K562 (cell line): ENCODE measurements around the gene PTH1R. TPM values are rescaled to one million over a fixed set of nuclear protein-coding genes. Genes with fewer than 3 reads are reported as not detected.
A peak's percentile ranks its signal among the peaks of the same experiment; 100 is the strongest.

Experiments used
- ATAC-seq: fragments of 200-7000 bp; cut with Tn5 transposase; 3 replicates; pipeline ENCODE4 v1.9.1; 2020; ENCODE audit warnings: moderate library complexity
- BruUV-seq: library from RNA; stranded (reverse); fragments of 400-500 nt; replicated peaks from 2 replicates; lab custom pipeline; 2021; lab: Mats Ljungman, UMichigan
- CTCF ChIA-PET: fragments of 300-600 bp; formaldehyde crosslinking; extraction: SDS; loops from one replicate; lab custom pipeline; 2021; ENCODE audit warnings: low intra/inter-chr PET ratio; lab: Yijun Ruan, JAX
- POLR2A ChIA-PET: fragments of 300-600, 350-650 bp; sonication (Branson Sonifier 250); formaldehyde crosslinking; extraction: SDS; loops from one replicate; lab custom pipeline; 2021; ENCODE audit warnings: antibody characterized with exemption, inconsistent platforms; lab: Yijun Ruan, JAX
- DNase-seq, 4 experiments: peaks; one replicate each; pipeline versions ENCODE4 v3.0.0 to v3.0.0-alpha.2; 2011 to 2018; ENCODE audit warnings: low spot score in 3 of 4, mixed read lengths in 3 of 4; ENCODE audit errors: extremely low read depth in 1 of 4
- FAIRE-seq: peaks from 2 replicates; lab custom pipeline; 2011; peaks lifted over from hg19 to GRCh38; lab: Jason Lieb, UNC
- H2AFZ ChIP-seq: 2 replicates; pipeline ENCODE4 v1.6.0; 2011; ENCODE audit warnings: low read depth, low read length, control low read depth, inconsistent platforms
- H3K27ac ChIP-seq: fragments of 200-600 bp; 3 replicates; pipeline ENCODE4 v1.8.0; 2011; ENCODE audit warnings: low read depth, mild to moderate bottlenecking, control low read depth, inconsistent platforms, low read length, moderate library complexity, mixed read lengths; ENCODE audit errors: extremely low read depth
- H3K27me3 ChIP-seq, 2 experiments: fragments of 300-600 bp in 1 of 2; 2 replicates in 1 of 2; 3 replicates in 1 of 2; pipeline versions ENCODE4 v1.6.0 to v1.8.0; 2011; ENCODE audit warnings: inconsistent platforms in 2 of 2, low read length in 2 of 2, mild to moderate bottlenecking in 1 of 2, mixed read lengths in 1 of 2, moderate library complexity in 1 of 2; ENCODE audit not compliant: control insufficient read depth in 2 of 2, insufficient read depth in 2 of 2
- H3K36me3 ChIP-seq: fragments of 300-600 bp; 3 replicates; pipeline ENCODE4 v1.8.0; 2011; ENCODE audit warnings: mild to moderate bottlenecking, low read length, inconsistent platforms; ENCODE audit not compliant: control insufficient read depth, insufficient read depth
- H3K4me1 ChIP-seq, 2 experiments: fragments of 200-600 bp in 1 of 2; replicated peaks in 1 of 2; 2 replicates in 1 of 2; 3 replicates in 1 of 2; pipeline versions ENCODE4 v1.5.1 to v1.8.0; 2011; ENCODE audit warnings: inconsistent platforms in 2 of 2, low read length in 2 of 2, mild to moderate bottlenecking in 1 of 2, mixed read lengths in 1 of 2, moderate library complexity in 1 of 2; ENCODE audit not compliant: control insufficient read depth in 2 of 2, insufficient read depth in 2 of 2
- H3K4me2 ChIP-seq: 2 replicates; pipeline ENCODE4 v1.6.1; 2011; ENCODE audit warnings: low read length, control low read depth, inconsistent platforms, mixed read lengths; ENCODE audit not compliant: insufficient read depth
- H3K4me3 ChIP-seq: fragments of 200-600 bp; sonication (generic), shearing (Covaris generic); 2 replicates; pipeline ENCODE4 v1.5.1; 2016; ENCODE audit warnings: control low read depth, inconsistent platforms
- H3K79me2 ChIP-seq: fragments of 200-600 bp; 3 replicates; pipeline ENCODE4 v1.8.0; 2011; ENCODE audit warnings: low read length, inconsistent platforms; ENCODE audit not compliant: control insufficient read depth, insufficient read depth
- H3K9ac ChIP-seq, 2 experiments: 2 replicates each; pipeline versions ENCODE4 v1.6.0 to v1.6.1; 2011; ENCODE audit warnings: low read depth in 2 of 2, low read length in 2 of 2, control low read depth in 1 of 2, inconsistent platforms in 1 of 2, mild to moderate bottlenecking in 1 of 2, mixed read lengths in 1 of 2; ENCODE audit not compliant: insufficient read depth in 1 of 2
- H3K9me1 ChIP-seq: one replicate; pipeline ENCODE4 v1.6.0; 2011; ENCODE audit warnings: inconsistent platforms, mild to moderate bottlenecking, low read length, moderate library complexity; ENCODE audit not compliant: control insufficient read depth, insufficient read depth
- H3K9me3 ChIP-seq: replicated peaks from 2 replicates; pipeline ENCODE4 v1.5.1; 2011; ENCODE audit warnings: low read depth, low read length, inconsistent platforms; ENCODE audit not compliant: control insufficient read depth, insufficient read depth
- H4K20me1 ChIP-seq: replicated peaks from 2 replicates; pipeline ENCODE4 v1.6.1; 2011; ENCODE audit warnings: low read length, inconsistent platforms, mixed read lengths; ENCODE audit not compliant: control insufficient read depth, insufficient read depth
- CBFA2T3 ChIP-seq: fragments of 450-650 bp; IDR thresholded peaks from 2 replicates; pipeline ENCODE4 v1.6.1; 2017
- HIVEP1 ChIP-seq: fragments of 250-450 bp; sonication (Bioruptor Pico); IDR thresholded peaks from 2 replicates; pipeline ENCODE4 v1.4.0; 2020; ENCODE audit warnings: mild to moderate bottlenecking
- LARP7 ChIP-seq: fragments of 450-650 bp; IDR thresholded peaks from 2 replicates; pipeline ENCODE4 v1.6.1; 2016
- MCM3 ChIP-seq: fragments of 450-650 bp; IDR thresholded peaks from 2 replicates; pipeline ENCODE4 v1.6.1; 2016
- MYNN ChIP-seq, 2 experiments: sonication (generic); formaldehyde crosslinking in 1 of 2; IDR thresholded peaks; 2 replicates each; pipeline versions ENCODE4 v1.5.0 to v1.6.1; 2016 to 2020; ENCODE audit warnings: antibody characterized with exemption in 1 of 2, missing genetic modification reagents in 1 of 2
- RBM15 ChIP-seq: fragments of 200-400 bp; formaldehyde crosslinking; IDR thresholded peaks from 2 replicates; pipeline ENCODE4 v1.6.1; 2018; ENCODE audit warnings: mild to moderate bottlenecking, low read length, moderate library complexity; ENCODE audit not compliant: insufficient read depth
- RFX5 ChIP-seq: IDR thresholded peaks from 2 replicates; pipeline ENCODE4 v1.6.1; 2011; ENCODE audit warnings: low read depth, mild to moderate bottlenecking, improper control_type of control experiment, low read length
- SFPQ ChIP-seq: fragments of 200-400 bp; formaldehyde crosslinking; IDR thresholded peaks from 2 replicates; pipeline ENCODE4 v1.6.1; 2017; ENCODE audit warnings: mild to moderate bottlenecking, low read depth, low read length, moderate library complexity
- SMARCE1 ChIP-seq: fragments of 450-650 bp; IDR thresholded peaks from 2 replicates; pipeline ENCODE4 v1.7.1; 2016; ENCODE audit warnings: mild to moderate bottlenecking
- ZC3H11A ChIP-seq: IDR thresholded peaks from 2 replicates; pipeline ENCODE4 v1.6.1; 2012; ENCODE audit warnings: low read depth, low read length, improper control_type of control experiment
- WGBS: fragments of 100-300 bp; shearing (Covaris generic); methylation state at CpG from one replicate; pipeline ENCODE4 v1.1.6; 2016; ENCODE audit warnings: low coverage, mixed read lengths; ENCODE audit not compliant: insufficient coverage; ENCODE audit errors: missing lambda C conversion rate; 5-methylcytosine and 5-hydroxymethylcytosine counted together
- in situ Hi-C: fragments of 300-500 bp; cut with MboI; formaldehyde crosslinking; loops from 4 replicates; pipeline ENCODE4 v1.15.0; 2018; ENCODE audit warnings: inconsistent platforms, mixed read lengths
- intact Hi-C: fragments of 100-400 bp; cut with micrococcal nuclease; formaldehyde crosslinking; loops from 2 replicates; pipeline ENCODE4 v1.14.2; 2022
- polyA plus RNA-seq, 8 experiments: library from polyadenylated mRNA; depleted of rRNA in 4 of 8; stranded (reverse) in 5 of 8; unstranded in 3 of 8; fragments of >200 nt; fragmentation: Nextera tagmentation in 2 of 8; fragmentation: Illumina TruSeq in 1 of 8; extraction: Ambion mirVana in 2 of 8; extraction: Trizol in 1 of 8; gene quantifications; 2 replicates each; pipeline versions ENCODE4 v1.2.1 to v1.2.3, GENCODE V29; 2011 to 2014; ENCODE audit warnings: inconsistent platforms in 1 of 8, missing spikeins in 1 of 8
- total RNA-seq, 7 experiments: library from RNA; depleted of rRNA in 6 of 7; stranded (reverse); fragments of >200 nt in 6 of 7; fragmentation: Illumina TruSeq in 2 of 7; extraction: Trizol in 2 of 7; gene quantifications; 2 replicates each; pipeline versions ENCODE4 v1.2.1 to v1.2.3, GENCODE V29; 2011 to 2021; ENCODE audit warnings: low replicate concordance in 1 of 7
- TF ChIP-seq, protein P1 (sequence below): fragments of 450-650 bp; formaldehyde crosslinking; IDR thresholded peaks from 2 replicates; pipeline ENCODE4 v1.4.0; 2020; ENCODE audit warnings: mild to moderate bottlenecking, mixed read lengths
- TF ChIP-seq, protein P2 (sequence below): IDR thresholded peaks from 2 replicates; pipeline ENCODE4 v1.6.1; 2012; ENCODE audit warnings: low read depth, low read length, improper control_type of control experiment, borderline replicate concordance
- TF ChIP-seq, protein P3 (sequence below): fragments of 450-650 bp; IDR thresholded peaks from 2 replicates; pipeline ENCODE4 v1.7.1; 2018; ENCODE audit warnings: mild to moderate bottlenecking, low read depth; ENCODE audit not compliant: partially characterized antibody

PTH1R gene
- total and polyA plus RNA-seq, 9 of the 15 experiments (the other 6 are each of a cell fraction or from before 2014, with no cell fraction given), result not detected

DNA sequence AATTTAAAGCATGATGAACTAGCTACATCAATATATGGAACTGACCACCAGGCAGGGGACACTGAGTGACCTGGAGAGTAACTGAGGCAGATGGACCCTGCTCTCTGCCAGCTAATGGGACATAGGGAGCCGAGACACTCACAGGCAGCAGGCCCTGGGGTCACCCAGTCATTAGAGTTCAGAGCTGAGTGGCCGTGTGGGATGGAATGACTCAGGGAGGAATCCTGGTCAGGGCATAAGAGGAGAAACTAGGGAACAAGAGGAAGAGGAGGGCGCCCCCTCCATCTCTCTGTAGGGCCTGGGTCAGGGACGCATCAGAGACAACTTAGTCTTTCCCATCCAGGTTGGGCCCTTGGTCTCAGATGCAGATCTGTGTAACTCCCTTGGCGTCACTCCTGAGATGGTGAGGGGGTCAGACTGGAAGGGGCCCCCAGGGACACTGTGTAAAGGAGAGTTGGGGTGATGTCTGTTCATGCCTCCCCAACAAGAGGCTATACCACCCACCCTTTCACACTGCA lies 59.3 kb downstream of the PTH1R start (continued):
- TF ChIP-seq SFPQ, result no peak
- no peak for TF ChIP-seq MYNN (IDR thresholded peaks at IDR 0.05)
- TF ChIP-seq MYNN (CRISPR knock-in tag; IDR thresholded peaks at IDR 0.05), result no peak
- no peak for TF ChIP-seq CBFA2T3
- TF ChIP-seq ZC3H11A, result no peak
- no peak for TF ChIP-seq RFX5
- TF ChIP-seq, protein P1, sequence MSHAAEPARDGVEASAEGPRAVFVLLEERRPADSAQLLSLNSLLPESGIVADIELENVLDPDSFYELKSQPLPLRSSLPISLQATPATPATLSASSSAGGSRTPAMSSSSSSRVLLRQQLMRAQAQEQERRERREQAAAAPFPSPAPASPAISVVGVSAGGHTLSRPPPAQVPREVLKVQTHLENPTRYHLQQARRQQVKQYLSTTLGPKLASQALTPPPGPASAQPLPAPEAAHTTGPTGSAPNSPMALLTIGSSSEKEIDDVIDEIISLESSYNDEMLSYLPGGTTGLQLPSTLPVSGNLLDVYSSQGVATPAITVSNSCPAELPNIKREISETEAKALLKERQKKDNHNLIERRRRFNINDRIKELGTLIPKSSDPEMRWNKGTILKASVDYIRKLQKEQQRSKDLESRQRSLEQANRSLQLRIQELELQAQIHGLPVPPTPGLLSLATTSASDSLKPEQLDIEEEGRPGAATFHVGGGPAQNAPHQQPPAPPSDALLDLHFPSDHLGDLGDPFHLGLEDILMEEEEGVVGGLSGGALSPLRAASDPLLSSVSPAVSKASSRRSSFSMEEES (CRISPR knock-in tag), result no peak

GRCh38 chr3:46938118-46938517 lies 60.6 kb downstream of the PTH1R start:
- CTCF ChIA-PET, result no interaction called here
- no peak overlapping the region for H3K27ac ChIP-seq
- no peak for TF ChIP-seq MCM3
- TF ChIP-seq, protein P2, sequence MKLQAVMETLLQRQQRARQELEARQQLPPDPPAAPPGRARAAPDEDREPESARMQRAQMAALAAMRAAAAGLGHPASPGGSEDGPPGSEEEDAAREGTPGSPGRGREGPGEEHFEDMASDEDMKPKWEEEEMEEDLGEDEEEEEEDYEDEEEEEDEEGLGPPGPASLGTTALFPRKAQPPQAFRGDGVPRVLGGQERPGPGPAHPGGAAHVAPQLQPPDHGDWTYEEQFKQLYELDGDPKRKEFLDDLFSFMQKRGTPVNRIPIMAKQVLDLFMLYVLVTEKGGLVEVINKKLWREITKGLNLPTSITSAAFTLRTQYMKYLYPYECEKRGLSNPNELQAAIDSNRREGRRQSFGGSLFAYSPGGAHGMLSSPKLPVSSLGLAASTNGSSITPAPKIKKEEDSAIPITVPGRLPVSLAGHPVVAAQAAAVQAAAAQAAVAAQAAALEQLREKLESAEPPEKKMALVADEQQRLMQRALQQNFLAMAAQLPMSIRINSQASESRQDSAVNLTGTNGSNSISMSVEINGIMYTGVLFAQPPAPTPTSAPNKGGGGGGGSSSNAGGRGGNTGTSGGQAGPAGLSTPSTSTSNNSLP, result no peak
- TF ChIP-seq LARP7, result no peak
- TF ChIP-seq RBM15, result no peak
- no peak for TF ChIP-seq SMARCE1
- no peak for TF ChIP-seq HIVEP1 (CRISPR knock-in tag)
- TF ChIP-seq, protein P3, sequence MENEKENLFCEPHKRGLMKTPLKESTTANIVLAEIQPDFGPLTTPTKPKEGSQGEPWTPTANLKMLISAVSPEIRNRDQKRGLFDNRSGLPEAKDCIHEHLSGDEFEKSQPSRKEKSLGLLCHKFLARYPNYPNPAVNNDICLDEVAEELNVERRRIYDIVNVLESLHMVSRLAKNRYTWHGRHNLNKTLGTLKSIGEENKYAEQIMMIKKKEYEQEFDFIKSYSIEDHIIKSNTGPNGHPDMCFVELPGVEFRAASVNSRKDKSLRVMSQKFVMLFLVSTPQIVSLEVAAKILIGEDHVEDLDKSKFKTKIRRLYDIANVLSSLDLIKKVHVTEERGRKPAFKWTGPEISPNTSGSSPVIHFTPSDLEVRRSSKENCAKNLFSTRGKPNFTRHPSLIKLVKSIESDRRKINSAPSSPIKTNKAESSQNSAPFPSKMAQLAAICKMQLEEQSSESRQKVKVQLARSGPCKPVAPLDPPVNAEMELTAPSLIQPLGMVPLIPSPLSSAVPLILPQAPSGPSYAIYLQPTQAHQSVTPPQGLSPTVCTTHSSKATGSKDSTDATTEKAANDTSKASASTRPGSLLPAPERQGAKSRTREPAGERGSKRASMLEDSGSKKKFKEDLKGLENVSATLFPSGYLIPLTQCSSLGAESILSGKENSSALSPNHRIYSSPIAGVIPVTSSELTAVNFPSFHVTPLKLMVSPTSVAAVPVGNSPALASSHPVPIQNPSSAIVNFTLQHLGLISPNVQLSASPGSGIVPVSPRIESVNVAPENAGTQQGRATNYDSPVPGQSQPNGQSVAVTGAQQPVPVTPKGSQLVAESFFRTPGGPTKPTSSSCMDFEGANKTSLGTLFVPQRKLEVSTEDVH, result no peak

More at GRCh38 chr3:46938118-46938517, 60.6 kb downstream of the PTH1R start:
- Histone ChIP-seq H3K27me3 (no peaks in the 10 kb centered on the region), H3K9me3 (no peaks in the 10 kb centered on the region), H3K9ac (peak overlapping the region in 1 of 2 experiments; percentile 14; a peak in 1 of 4 replicates), H3K4me2 (no peak overlapping the region), H3K36me3 (peaks cover 88% of the 10 kb centered on the region), H3K9me1 (peaks cover 20% of the 10 kb centered on the region), H3K4me3 (no peak overlapping the region), H2AFZ (no peak overlapping the region), H4K20me1 (peaks cover 50% of the 10 kb centered on the region), H3K4me1 (peaks cover 25 to 27% of the 10 kb centered on the region in 2 experiments; a peak in 4 of 5 replicates), H3K79me2 (peaks cover 93% of the 10 kb centered on the region)
- ATAC-seq (no peak), FAIRE-seq (no peak), DNase-seq (no peak)
- POLR2A ChIA-PET, result interaction anchor here (0.6 to 2.1 kb wide), 4 partner anchors 9 to 40 kb away, joined by 3 to 6 read pairs (median 4); no protein-coding TSS in a partner anchor
- intact Hi-C loops, result no loop called here
- in situ Hi-C loops, result no loop called here
- BruUV-seq, result no TSS peak
- WGBS, result 88% methylated on average over 2 of the region's 2 CpGs
